ENCODE results near the gene REV3L.
A peak's percentile ranks its signal among the peaks of the same experiment; 100 is the strongest.

REV3L gene

DNA sequence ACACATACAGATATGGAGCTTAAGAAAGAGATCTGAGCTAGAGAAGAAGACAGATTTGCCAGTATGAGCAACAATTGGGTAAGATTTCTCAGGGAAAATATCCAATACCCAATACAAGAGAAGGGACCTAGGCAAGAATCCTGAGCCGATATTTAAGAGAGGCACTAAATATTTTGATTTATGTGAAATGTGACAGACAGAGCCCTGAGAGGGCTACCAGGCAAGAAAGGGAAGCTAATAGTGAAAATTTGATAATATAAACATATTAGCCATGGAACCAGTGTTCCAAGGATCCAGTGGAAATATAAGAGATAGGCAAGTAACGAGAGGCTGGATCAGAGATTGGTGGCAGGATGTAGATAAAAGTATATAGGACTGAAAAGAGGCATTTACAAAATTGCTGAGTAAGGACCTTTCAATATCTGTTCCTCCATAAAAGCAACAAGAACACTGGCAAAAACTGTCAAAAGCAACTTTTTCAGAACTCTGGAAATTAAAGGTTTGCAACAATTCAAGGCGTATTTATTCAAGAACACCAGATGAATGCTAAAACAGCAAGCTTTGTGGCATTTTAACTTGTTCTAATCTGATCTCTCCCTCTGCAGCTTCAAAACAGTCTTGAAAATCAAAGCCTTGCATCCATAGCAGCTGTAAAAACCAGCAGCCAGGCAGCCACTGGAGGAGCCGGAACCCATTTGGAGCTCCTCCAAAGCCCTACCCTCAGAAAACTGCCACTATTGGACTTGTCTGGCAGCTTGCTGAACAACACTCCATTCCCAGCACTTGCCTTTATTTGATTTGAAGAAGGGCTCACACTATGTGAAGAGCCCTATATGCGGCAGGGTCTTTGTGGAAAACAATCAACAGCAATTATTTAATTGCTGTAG is 58.8 kb downstream of the REV3L start:
- no peak for DNase-seq (ENCODE audit: low spot score)

DNA sequence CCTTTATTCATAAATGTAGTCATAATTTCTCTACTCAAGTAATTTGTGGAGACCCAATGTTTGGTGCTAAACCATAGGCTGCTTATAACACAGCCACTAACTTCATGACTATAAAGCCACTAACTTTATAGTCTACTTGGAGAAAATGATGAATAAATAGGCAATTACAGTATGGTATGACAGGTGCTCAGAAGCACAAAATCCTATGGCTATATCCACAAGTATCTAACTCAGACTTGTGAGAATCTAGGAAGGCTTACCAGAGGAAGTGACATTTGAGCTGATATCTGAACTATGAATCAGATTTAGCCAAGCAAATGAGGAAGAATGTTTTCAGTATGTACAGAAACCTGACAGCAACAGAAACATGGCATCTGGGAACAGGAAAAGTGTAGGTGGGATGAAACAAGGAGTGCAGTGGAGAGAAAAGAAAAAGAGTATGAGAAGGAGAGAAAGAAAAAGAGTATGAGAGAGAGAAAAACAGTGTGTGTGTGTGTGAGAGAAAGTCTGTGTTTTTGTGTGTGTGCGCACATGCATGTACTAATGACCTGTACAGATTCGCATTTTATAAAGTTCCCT is 59.9 kb downstream of the REV3L start:
- DNase-seq (ENCODE audit: low spot score): no peak

DNA sequence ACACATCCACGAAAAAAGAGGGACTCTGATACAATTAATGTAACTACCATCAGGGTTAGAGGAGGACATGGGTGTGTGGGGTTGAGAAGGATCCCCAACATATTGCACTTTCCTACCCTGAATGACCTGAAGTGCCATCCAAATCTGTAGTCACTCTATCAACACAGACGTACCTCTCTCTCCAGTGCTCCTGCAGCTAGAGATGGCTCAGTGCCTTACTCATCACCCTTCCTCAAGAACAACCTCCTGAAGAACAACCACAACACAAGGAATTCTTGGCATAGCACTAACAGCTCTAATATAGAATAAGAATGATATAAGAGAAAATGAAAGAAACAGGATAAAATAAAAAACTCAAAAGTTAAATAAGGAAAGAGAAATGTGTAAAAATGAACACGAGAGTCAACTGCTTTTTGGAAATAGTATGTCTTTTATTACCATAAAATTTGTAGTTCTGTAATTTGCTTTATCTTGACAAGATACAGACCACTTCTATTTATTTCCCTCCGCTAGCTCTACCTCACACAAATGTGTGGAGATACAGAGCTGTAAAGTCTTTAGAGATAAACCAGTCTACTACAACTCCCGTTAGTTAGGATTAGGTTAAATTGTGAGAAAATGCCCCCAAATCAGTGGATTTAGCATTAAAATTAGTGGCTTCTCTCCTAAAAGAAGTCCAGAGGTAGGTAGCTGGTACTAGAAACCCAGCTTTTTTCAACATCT is 63.9 kb downstream of the REV3L start:
- no peak for DNase-seq (ENCODE audit: low spot score)

GRCh38 chr6:111417946-111418345 is 65.1 kb downstream of the REV3L start:
- DNase-seq (ENCODE audit: low spot score): no peak

GRCh38 chr6:111417181-111417585 is 65.8 kb downstream of the REV3L start:
- DNase-seq (ENCODE audit: low spot score): no peak

GRCh38 chr6:111416529-111416928 is 66.5 kb downstream of the REV3L start:
- DNase-seq (ENCODE audit: low spot score): no peak

- no peak for DNase-seq (ENCODE audit: low spot score)
These were observed 68.6 kb downstream of the REV3L start for GRCh38 chr6:111414373-111414772.

- DNase-seq (ENCODE audit: low spot score): no peak
These were observed 70.9 kb downstream of the REV3L start for GRCh38 chr6:111411978-111412566.

DNA sequence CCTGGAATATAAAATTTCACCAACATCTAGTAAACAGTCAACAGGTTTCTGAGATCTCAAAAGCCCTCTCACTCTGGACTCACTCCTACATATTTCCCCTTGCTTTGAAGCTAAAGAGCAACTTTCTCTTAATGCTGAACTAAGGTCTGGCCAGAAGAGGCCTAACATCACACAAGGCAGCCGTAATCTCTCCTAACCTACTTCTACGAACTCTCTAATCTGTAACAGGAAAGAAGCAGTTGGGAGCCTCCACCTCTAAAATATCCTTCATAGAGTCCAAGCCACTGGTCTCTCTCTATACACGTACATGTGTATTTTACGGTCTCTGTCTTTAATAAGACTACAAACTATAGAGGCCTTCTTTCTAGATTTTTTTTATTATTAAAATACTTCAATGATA is 72.0 kb downstream of the REV3L start:
- DNase-seq (ENCODE audit: low spot score): no peak

GRCh38 chr6:111410371-111410770 is 72.6 kb downstream of the REV3L start:
- no peak for DNase-seq (ENCODE audit: low spot score)

- no peak for DNase-seq (ENCODE audit: low spot score)
These were observed 73.6 kb downstream of the REV3L start for GRCh38 chr6:111409430-111409829.

DNA sequence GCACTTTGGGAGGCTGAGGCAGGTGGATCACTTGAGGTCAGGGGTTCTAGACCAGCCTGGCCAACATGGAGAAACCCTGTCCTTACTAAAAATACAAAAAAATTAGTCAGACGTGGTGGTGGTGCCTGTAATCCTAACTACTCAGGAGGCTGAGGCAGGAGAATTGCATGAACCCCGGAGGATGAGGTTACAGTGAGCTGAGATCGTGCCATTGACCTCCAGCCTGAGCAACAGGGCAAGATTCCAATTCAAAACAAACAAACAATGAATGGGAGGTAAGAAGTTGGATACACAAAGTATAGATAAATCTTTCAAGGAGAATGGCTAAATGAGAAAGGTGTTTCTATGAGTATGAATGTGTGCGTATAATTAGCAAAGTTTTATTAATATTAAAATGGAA is 75.3 kb downstream of the REV3L start:
- DNase-seq (ENCODE audit: low spot score): no peak

- peak; percentile 3 for DNase-seq (ENCODE audit: low spot score)
These were observed 76.8 kb downstream of the REV3L start for GRCh38 chr6:111406200-111406721.

GRCh38 chr6:111403388-111403787 is 79.6 kb downstream of the REV3L start:
- no peak for DNase-seq (ENCODE audit: low spot score)

- no peak for DNase-seq (ENCODE audit: low spot score)
These were observed 83.4 kb downstream of the REV3L start for GRCh38 chr6:111399626-111400025.

DNA sequence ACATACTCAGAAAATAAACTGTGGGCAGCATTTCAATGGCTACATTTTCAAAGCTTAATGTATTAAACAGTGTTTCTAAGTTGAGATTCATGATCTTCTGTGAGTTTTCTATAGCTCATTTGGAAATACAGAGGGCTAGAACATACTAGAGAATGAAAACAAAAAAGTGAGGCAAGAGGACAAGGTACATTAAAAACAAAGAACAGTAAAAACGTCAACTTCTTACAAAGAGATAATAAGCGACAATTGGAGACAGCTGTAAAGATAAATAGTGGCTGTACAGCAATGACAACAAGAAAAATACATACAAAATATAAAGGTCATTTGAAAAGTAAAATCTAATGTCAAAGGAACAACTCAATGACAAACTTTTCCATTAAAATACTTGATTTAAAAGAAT is 94.3 kb downstream of the REV3L start:
- DNase-seq (ENCODE audit: low spot score): no peak

- no peak for DNase-seq (ENCODE audit: low spot score)
These were observed 100.3 kb downstream of the REV3L start for GRCh38 chr6:111382476-111383294.

DNA sequence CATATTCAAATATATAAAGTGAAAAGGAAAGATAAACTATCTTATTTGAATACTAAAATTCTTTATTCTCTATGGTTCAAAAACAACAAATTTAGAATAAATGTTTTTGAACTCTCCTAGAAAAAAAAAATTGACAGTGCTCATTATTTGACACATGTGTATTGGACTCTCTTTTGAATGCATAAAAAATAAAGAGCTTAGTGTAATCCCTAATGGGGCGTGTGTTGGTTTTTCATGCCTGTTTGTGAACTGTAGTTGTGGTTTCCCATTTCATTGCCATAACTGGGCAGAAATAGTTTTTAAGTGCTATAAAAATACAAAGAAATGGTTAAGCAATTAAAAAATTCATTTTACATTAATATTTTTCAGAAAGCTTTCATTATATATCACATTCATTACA is 101.3 kb downstream of the REV3L start:
- DNase-seq (ENCODE audit: low spot score): no peak

GRCh38 chr6:111381123-111381522 is 101.9 kb downstream of the REV3L start:
- no peak for DNase-seq (ENCODE audit: low spot score)

- DNase-seq (ENCODE audit: low spot score): no peak
These were observed 103.2 kb downstream of the REV3L start for GRCh38 chr6:111379831-111380230.

GRCh38 chr6:111379302-111379701 is 103.7 kb downstream of the REV3L start:
- DNase-seq (ENCODE audit: low spot score): no peak

Data from CD4-positive, alpha-beta T cell treated with Interleukin-15 for 4 hours (primary cell).